HepG2 (cell line): Measurements from ENCODE around the gene ZFHX3. TPM values are rescaled to one million over a fixed set of nuclear protein-coding genes. Genes with fewer than 3 reads are reported as not detected.
A peak's percentile ranks its signal among the peaks of the same experiment; 100 is the strongest.

Experiments used
- HES4 ChIP-seq: sonication (generic); formaldehyde crosslinking; IDR thresholded peaks from 2 replicates; pipeline ENCODE4 v1.9.0; 2021; ENCODE audit warnings: mild to moderate bottlenecking, missing genetic modification reagents, borderline replicate concordance
- HOMEZ ChIP-seq: IDR thresholded peaks from 2 replicates; pipeline ENCODE4 v1.6.1; 2016; ENCODE audit warnings: low read depth
- JUNB ChIP-seq: sonication (generic); formaldehyde crosslinking; IDR thresholded peaks from 2 replicates; pipeline ENCODE4 v1.8.0; 2022; ENCODE audit warnings: missing genetic modification reagents, mild to moderate bottlenecking, borderline replicate concordance
- MEIS2 ChIP-seq: sonication (generic); formaldehyde crosslinking; IDR thresholded peaks from 2 replicates; pipeline ENCODE4 v1.9.0; 2021; ENCODE audit warnings: mild to moderate bottlenecking, missing genetic modification reagents
- MIER3 ChIP-seq: IDR thresholded peaks from 2 replicates; pipeline ENCODE4 v1.6.1; 2016; ENCODE audit warnings: missing compliant biosample characterization, borderline replicate concordance
- NFIC ChIP-seq: IDR thresholded peaks from 2 replicates; pipeline ENCODE4 v1.6.1; 2012; ENCODE audit warnings: mild to moderate bottlenecking, low read length, inconsistent platforms
- ONECUT2 ChIP-seq: sonication (generic); formaldehyde crosslinking; IDR thresholded peaks from 2 replicates; pipeline ENCODE4 v1.4.0; 2020; ENCODE audit warnings: missing genetic modification reagents
- POLR2A ChIP-seq, 2 experiments: IDR thresholded peaks; 2 replicates each; pipeline ENCODE4 v1.6.1; 2011; ENCODE audit warnings: low read depth in 2 of 2, low read length in 2 of 2, mild to moderate bottlenecking in 1 of 2, moderate library complexity in 1 of 2; ENCODE audit not compliant: insufficient read depth in 1 of 2
- ZBTB10 ChIP-seq: sonication (generic); formaldehyde crosslinking; IDR thresholded peaks from 2 replicates; pipeline ENCODE4 v1.4.0; 2020; ENCODE audit warnings: missing genetic modification reagents, borderline replicate concordance
- ZEB1 ChIP-seq: IDR thresholded peaks from 2 replicates; pipeline ENCODE4 v1.6.1; 2012; ENCODE audit warnings: mild to moderate bottlenecking, low read depth, inconsistent platforms; ENCODE audit not compliant: insufficient replicate concordance
- ZFP37 ChIP-seq: sonication (generic); formaldehyde crosslinking; IDR thresholded peaks from 2 replicates; pipeline ENCODE4 v1.4.0; 2020; ENCODE audit warnings: missing genetic modification reagents, borderline replicate concordance
- ZNF18 ChIP-seq: sonication (generic); formaldehyde crosslinking; IDR thresholded peaks from 2 replicates; pipeline ENCODE4 v1.8.0; 2022; ENCODE audit warnings: mild to moderate bottlenecking, missing genetic modification reagents; ENCODE audit not compliant: insufficient replicate concordance
- ZNF546 ChIP-seq: sonication (generic); formaldehyde crosslinking; conservative IDR thresholded peaks from 2 replicates; pipeline ENCODE4 v1.8.1; 2023; ENCODE audit warnings: mild to moderate bottlenecking, missing genetic modification reagents
- ZNF709 ChIP-seq: sonication (generic); formaldehyde crosslinking; IDR thresholded peaks from 2 replicates; pipeline ENCODE4 v1.5.0; 2020; ENCODE audit warnings: mild to moderate bottlenecking, missing genetic modification reagents
- polyA plus RNA-seq, 8 experiments: library from polyadenylated mRNA; depleted of rRNA in 3 of 8; stranded (reverse) in 7 of 8; unstranded in 1 of 8; fragments of >200 nt; fragmentation: Illumina TruSeq in 4 of 8; extraction: Trizol in 4 of 8; gene quantifications; 2 replicates each; pipeline versions ENCODE4 v1.2.1 to v1.2.3, GENCODE V29; 2011 to 2016; ENCODE audit warnings: low read depth in 4 of 8, missing spikeins in 1 of 8, mixed read lengths in 1 of 8; ENCODE audit not compliant: insufficient read depth in 1 of 8
- total RNA-seq, 5 experiments: library from RNA; depleted of rRNA; stranded (reverse); fragments of >200 nt; fragmentation: Illumina TruSeq; extraction: Trizol; gene quantifications; 2 replicates each; pipeline ENCODE4 v1.2.3, GENCODE V29; 2016; ENCODE audit warnings: low read depth in 1 of 5
- TF ChIP-seq, protein P1 (sequence below): sonication (generic); formaldehyde crosslinking; IDR thresholded peaks from 2 replicates; pipeline ENCODE4 v1.4.0; 2020; ENCODE audit warnings: missing genetic modification reagents
- TF ChIP-seq, protein P2 (sequence below): sonication (generic); formaldehyde crosslinking; IDR thresholded peaks from 2 replicates; pipeline ENCODE4 v1.5.1; 2020; ENCODE audit warnings: mild to moderate bottlenecking, missing genetic modification reagents, borderline replicate concordance

ZFHX3 gene
- total and polyA plus RNA-seq, 2 of the 13 experiments (the other 11 are each of a cell fraction or from before 2014, with no cell fraction given): 5.0 to 6.0 TPM

DNA sequence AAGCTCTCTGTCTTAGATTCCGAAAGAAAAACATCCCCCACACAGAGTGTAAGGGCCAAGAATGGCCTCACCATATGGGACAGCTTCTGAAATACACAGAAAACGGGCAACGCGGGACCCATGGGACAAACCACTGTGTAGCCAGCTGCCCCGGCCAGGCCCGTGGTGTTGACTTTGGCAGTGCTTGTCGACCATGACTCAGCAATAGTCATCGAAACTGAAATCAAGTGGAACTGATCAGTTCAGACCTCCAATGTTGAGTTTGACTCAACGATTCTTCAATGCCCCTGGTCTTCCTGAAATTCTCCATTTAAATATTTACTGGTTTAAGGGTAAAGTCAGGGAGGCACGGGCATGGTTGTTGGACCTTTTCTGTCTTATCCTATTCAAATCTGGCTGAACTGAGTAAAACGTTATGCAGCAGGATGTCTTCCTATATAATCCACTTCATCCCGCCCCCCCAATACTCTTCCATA, 27.5 kb downstream of the ZFHX3 start (continued):
- TF ChIP-seq NFIC: 0 out of 2 replicates have a peak, but pooled peaks have one; percentile 48
- no peak for TF ChIP-seq ONECUT2
- no peak for TF ChIP-seq HES4
- TF ChIP-seq ZEB1: no peak
- 0 out of 2 replicates have a peak, but pooled peaks have one; percentile 38 for TF ChIP-seq MEIS2 (CRISPR knock-in tag)
- TF ChIP-seq, protein P1, sequence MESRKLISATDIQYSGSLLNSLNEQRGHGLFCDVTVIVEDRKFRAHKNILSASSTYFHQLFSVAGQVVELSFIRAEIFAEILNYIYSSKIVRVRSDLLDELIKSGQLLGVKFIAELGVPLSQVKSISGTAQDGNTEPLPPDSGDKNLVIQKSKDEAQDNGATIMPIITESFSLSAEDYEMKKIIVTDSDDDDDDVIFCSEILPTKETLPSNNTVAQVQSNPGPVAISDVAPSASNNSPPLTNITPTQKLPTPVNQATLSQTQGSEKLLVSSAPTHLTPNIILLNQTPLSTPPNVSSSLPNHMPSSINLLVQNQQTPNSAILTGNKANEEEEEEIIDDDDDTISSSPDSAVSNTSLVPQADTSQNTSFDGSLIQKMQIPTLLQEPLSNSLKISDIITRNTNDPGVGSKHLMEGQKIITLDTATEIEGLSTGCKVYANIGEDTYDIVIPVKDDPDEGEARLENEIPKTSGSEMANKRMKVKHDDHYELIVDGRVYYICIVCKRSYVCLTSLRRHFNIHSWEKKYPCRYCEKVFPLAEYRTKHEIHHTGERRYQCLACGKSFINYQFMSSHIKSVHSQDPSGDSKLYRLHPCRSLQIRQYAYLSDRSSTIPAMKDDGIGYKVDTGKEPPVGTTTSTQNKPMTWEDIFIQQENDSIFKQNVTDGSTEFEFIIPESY: peak; percentile 66
- TF ChIP-seq ZNF709 (CRISPR knock-in tag): no peak
- TF ChIP-seq ZFP37 (CRISPR knock-in tag): no peak
- no peak for TF ChIP-seq ZNF18
- TF ChIP-seq, protein P2, sequence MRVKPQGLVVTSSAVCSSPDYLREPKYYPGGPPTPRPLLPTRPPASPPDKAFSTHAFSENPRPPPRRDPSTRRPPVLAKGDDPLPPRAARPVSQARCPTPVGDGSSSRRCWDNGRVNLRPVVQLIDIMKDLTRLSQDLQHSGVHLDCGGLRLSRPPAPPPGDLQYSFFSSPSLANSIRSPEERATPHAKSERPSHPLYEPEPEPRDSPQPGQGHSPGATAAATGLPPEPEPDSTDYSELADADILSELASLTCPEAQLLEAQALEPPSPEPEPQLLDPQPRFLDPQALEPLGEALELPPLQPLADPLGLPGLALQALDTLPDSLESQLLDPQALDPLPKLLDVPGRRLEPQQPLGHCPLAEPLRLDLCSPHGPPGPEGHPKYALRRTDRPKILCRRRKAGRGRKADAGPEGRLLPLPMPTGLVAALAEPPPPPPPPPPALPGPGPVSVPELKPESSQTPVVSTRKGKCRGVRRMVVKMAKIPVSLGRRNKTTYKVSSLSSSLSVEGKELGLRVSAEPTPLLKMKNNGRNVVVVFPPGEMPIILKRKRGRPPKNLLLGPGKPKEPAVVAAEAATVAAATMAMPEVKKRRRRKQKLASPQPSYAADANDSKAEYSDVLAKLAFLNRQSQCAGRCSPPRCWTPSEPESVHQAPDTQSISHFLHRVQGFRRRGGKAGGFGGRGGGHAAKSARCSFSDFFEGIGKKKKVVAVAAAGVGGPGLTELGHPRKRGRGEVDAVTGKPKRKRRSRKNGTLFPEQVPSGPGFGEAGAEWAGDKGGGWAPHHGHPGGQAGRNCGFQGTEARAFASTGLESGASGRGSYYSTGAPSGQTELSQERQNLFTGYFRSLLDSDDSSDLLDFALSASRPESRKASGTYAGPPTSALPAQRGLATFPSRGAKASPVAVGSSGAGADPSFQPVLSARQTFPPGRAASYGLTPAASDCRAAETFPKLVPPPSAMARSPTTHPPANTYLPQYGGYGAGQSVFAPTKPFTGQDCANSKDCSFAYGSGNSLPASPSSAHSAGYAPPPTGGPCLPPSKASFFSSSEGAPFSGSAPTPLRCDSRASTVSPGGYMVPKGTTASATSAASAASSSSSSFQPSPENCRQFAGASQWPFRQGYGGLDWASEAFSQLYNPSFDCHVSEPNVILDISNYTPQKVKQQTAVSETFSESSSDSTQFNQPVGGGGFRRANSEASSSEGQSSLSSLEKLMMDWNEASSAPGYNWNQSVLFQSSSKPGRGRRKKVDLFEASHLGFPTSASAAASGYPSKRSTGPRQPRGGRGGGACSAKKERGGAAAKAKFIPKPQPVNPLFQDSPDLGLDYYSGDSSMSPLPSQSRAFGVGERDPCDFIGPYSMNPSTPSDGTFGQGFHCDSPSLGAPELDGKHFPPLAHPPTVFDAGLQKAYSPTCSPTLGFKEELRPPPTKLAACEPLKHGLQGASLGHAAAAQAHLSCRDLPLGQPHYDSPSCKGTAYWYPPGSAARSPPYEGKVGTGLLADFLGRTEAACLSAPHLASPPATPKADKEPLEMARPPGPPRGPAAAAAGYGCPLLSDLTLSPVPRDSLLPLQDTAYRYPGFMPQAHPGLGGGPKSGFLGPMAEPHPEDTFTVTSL (CRISPR knock-in tag): no peak
- no peak for TF ChIP-seq ZNF546 (CRISPR knock-in tag)
- TF ChIP-seq POLR2A (IDR thresholded peaks at IDR 0.05; ENCODE audit: insufficient read depth in 1 of 2, low read depth in 2 of 2, low read length in 2 of 2): peak in 1 of 2 experiments; percentile 32; a peak in 1 of 4 replicates
- TF ChIP-seq ZBTB10: no peak
- TF ChIP-seq HOMEZ (CRISPR knock-in tag): peak; percentile 94
- no peak for TF ChIP-seq JUNB (CRISPR knock-in tag)
- TF ChIP-seq MIER3 (CRISPR knock-in tag): peak; percentile 75; the same call in 1 of the 2 replicates
